Epithelial cell of proximal tubule (primary cell): ENCODE data around the gene TOE1. TPM values are rescaled to one million over a fixed set of nuclear protein-coding genes. Genes with fewer than 3 reads are reported as not detected.

Source experiments
- DNase-seq: peaks from one replicate; pipeline ENCODE4 v3.0.0-alpha.2; 2011; ENCODE audit warnings: low read depth
- H3K4me3 ChIP-seq: 2 replicates; pipeline ENCODE4 v1.5.1; 2011; ENCODE audit warnings: low read depth, mild to moderate bottlenecking, low read length
- CTCF ChIP-seq: conservative IDR thresholded peaks from 2 replicates; pipeline ENCODE4 v1.5.1; 2012; ENCODE audit warnings: low read depth, mild to moderate bottlenecking, low read length
- total RNA-seq: library from RNA; depleted of rRNA; stranded (reverse); fragments of >200 nt; gene quantifications from 2 replicates; pipeline ENCODE4 v1.2.3, GENCODE V29; 2015

TOE1 gene
- total RNA-seq, 1 donor from 2014 or later: 10.8 TPM

DNA sequence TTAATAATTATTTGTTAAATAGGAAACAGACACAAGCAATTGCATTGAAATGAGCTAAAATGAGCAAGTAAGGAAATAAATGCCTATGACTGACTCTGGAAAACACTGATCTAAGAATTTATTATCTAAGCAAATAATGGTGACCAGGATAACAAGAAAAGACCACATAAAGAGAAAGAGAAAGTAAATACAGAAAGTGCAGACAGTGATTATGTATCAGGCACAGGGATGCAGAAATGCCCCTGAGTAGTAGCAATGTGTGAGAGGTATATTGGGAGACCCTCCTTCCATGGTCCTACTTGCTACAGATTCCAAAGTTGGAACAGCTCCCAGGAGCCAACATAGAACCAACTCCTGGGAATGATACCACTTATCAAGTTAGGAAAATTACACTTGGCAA, 33.6 kb downstream of the TOE1 start:
- no peak for DNase-seq
- no peak overlapping the region for H3K4me3 ChIP-seq
- TF ChIP-seq CTCF: no peak

- H3K4me3 ChIP-seq: no peak overlapping the region
- DNase-seq: no peak
- no peak for TF ChIP-seq CTCF
Measured at GRCh38 chr1:45375104-45376090, 35.4 kb downstream of the TOE1 start.

GRCh38 chr1:45378184-45378583, 38.2 kb downstream of the TOE1 start:
- DNase-seq: no peak
- no peak overlapping the region for H3K4me3 ChIP-seq
- no peak for TF ChIP-seq CTCF

DNA sequence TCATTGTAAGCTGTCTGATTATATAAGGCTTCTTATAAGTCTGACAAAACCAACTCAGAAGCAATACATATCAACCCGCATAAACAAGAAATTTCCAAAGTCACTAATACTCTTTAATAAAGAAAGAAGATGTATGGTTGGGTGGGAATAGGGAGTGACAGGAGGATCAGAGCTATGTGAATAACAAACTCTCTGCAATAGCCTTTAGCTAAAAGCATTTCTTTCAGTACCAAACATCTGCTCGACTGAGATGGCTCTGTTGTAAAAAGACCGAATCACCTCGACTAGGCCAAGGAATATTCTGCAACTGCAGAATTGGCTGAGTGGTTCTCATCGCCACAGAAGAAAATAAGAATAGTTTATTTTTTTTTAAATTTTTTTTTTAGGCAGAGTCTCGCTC, 39.6 kb downstream of the TOE1 start:
- no peak for DNase-seq
- no peak for TF ChIP-seq CTCF
- no peak overlapping the region for H3K4me3 ChIP-seq

GRCh38 chr1:45380125-45380524, 40.2 kb downstream of the TOE1 start:
- TF ChIP-seq CTCF: no peak
- DNase-seq: no peak

DNA sequence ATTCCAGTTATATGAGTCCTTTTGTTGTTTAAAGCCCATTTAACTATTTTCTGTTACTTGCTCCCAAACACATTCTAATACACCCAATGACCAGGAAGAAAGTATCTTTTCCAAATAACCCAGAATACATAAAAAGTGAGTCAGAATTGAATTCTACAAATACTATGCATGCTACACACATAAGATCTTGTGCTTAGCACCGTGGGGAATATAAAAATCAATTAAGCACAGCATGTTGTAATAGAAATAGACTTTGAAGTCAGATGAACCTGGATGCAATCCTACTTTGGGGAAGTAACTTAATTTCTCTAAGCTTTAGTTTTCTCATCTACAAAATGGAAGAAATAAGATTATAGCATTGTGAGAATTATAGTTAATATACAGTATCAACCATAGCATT, 40.8 kb downstream of the TOE1 start:
- TF ChIP-seq CTCF: no peak
- no peak for DNase-seq

More at GRCh38 chr1:45380125-45380524, 40.2 kb downstream of the TOE1 start:
- no peak overlapping the region for H3K4me3 ChIP-seq

DNA sequence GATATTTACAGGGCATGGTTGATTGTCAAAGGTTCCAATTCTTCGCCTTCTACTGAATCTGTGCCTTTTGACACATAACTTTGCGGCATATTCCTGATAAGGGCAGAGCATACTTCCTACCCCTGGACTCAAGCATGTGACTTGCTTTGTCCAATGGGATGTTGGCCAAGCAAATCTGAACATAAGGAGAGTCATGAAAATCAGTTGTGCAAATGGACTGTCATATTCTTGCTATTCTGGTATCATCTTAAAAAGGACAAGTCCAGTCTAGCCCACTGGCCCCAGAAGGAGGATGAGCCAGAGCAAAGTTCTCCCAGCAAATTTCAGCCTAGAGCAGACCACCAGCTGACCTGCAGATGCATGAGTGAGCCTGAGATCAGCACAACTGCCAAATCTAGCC, 41.3 kb downstream of the TOE1 start:
- TF ChIP-seq CTCF: no peak

More for the DNA sequence above, 40.8 kb downstream of the TOE1 start:
- H3K4me3 ChIP-seq: no peak overlapping the region

More for the DNA sequence above, 41.3 kb downstream of the TOE1 start:
- no peak for DNase-seq
- no peak overlapping the region for H3K4me3 ChIP-seq
